Progenitor cell of endocrine pancreas (in vitro differentiated cells): Measurements from ENCODE around the gene PNMA8C. TPM values are rescaled to one million over a fixed set of nuclear protein-coding genes. Genes with fewer than 3 reads are reported as not detected.
"Not testable (repeated sequence)": the region's sequence is repeated elsewhere in the genome, so short reads cannot be mapped to it uniquely, and the experiment has no call there.

Source experiments
- DNase-seq: peaks from one replicate; pipeline ENCODE4 v3.0.0; 2021; ENCODE audit warnings: low spot score; ENCODE audit not compliant: unreplicated experiment
- H3K27ac Mint-ChIP-seq: 2 replicates; pipeline ENCODE4 v1.8.0; 2021; ENCODE audit warnings: mild to moderate bottlenecking, moderate library complexity, mixed read lengths
- H3K27me3 Mint-ChIP-seq: 2 replicates; pipeline ENCODE4 v1.8.0; 2021; ENCODE audit warnings: mixed read lengths
- H3K36me3 Mint-ChIP-seq: 2 replicates; pipeline ENCODE4 v1.8.0; 2022; ENCODE audit warnings: mixed read lengths; ENCODE audit not compliant: insufficient read depth
- H3K4me1 Mint-ChIP-seq: 2 replicates; pipeline ENCODE4 v1.8.0; 2021; ENCODE audit warnings: low read depth, mixed read lengths
- H3K4me3 Mint-ChIP-seq: 2 replicates; pipeline ENCODE4 v1.8.0; 2021; ENCODE audit warnings: low read depth, mild to moderate bottlenecking, moderate library complexity, mixed read lengths
- H3K9me3 Mint-ChIP-seq: 2 replicates; pipeline ENCODE4 v1.8.0; 2021; ENCODE audit warnings: low read depth, mixed read lengths
- CTCF ChIP-seq: fragments of 200-600 bp; sonication (generic); IDR thresholded peaks from one replicate; pipeline ENCODE4 v1.5.0; 2021; ENCODE audit warnings: antibody characterized with exemption, mild to moderate bottlenecking; ENCODE audit not compliant: unreplicated experiment
- total RNA-seq: library from RNA; stranded (reverse); gene quantifications from 2 replicates; pipeline ENCODE4 v1.2.1, GENCODE V29; 2021

Gene PNMA8C
- total RNA-seq, 1 donor from 2014 or later, result 0.19 TPM

DNA sequence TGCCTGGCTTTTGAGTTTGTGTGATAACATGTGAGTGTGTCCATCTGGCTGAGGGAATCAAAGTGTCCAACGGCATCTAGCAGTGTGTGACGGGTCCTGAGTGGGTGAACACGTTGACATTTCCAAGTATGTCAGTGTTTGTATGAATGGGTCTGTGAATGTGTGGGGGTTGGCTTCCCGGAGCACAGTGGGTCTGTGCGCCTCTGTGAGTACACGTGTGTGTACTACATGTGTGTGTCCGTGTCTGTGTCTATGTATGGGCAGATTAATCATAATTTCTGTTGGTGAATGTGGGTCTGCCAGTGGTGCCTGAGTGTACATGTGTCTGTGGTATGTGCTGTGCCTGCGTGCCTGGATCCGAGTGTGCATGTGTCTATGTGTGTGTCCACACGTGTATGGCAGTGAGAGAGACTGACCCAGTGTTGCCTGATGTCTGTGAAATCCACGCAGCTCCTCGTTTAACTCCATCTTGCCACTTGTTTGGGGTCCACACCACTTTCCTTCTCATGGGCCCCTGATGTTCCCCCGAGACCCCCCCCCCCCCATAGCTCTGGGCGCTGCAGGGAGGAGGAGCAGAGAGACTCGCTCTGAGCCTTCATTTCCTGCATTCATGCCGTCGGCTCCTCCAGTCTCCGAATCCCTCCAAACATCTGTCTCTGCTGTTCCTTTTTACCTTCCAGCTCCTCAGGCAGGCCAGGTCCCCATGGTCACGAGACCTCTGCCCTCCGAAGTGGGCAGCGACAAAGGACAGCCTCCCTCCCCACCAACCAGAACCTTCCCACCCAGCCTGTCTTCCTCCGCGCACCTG lies 20.7 kb downstream of the PNMA8C start:
- Mint-ChIP-seq H3K27me3 (no peaks in the 10 kb centered on the region), H3K36me3 (peaks cover 4% of the 10 kb centered on the region), H3K4me3 (peak overlapping the region; percentile 66), H3K4me1 (peaks cover 42% of the 10 kb centered on the region), H3K9me3 (no peaks in the 10 kb centered on the region), H3K27ac (peak overlapping the region; percentile 43)
- no peak for TF ChIP-seq CTCF
- no peak for DNase-seq

DNA sequence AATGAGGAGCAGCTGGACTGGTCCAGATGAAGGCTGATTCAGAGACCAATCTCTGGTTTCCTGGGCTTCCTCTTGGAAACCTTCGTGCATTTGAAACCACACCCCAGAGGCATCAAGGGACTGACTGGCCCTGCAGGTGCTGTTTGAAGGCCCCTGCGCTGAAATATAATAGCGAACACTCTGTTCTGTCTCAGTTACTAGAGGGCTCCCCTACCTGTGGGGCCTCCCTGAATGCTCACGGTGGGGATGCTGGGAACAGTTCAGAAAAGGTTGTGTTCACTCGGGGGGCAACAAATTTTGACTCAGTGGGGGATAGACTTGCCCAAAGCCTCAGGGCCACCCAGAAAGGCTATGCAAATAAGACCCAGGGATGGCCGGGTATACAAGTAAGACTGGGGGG lies 21.8 kb downstream of the PNMA8C start:
- DNase-seq, result no peak

GRCh38 chr19:46404753-46405468 lies 23.8 kb downstream of the PNMA8C start:
- H3K9me3 Mint-ChIP-seq, result no peaks in the 10 kb centered on the region
- H3K27me3 Mint-ChIP-seq, result no peaks in the 10 kb centered on the region
- H3K4me1 Mint-ChIP-seq, result peaks cover 23% of the 10 kb centered on the region
- no peaks in the 10 kb centered on the region for H3K36me3 Mint-ChIP-seq
- no peak for DNase-seq
- peak overlapping the region; percentile 70 for H3K4me3 Mint-ChIP-seq
- peak overlapping the region; percentile 96 for H3K27ac Mint-ChIP-seq
- TF ChIP-seq CTCF, result peak; percentile 47

More for the DNA sequence above, 21.8 kb downstream of the PNMA8C start:
- Mint-ChIP-seq H3K27ac (no peak overlapping the region), H3K27me3 (no peaks in the 10 kb centered on the region), H3K36me3 (peaks cover 4% of the 10 kb centered on the region), H3K4me1 (peaks cover 33% of the 10 kb centered on the region), H3K9me3 (no peaks in the 10 kb centered on the region), H3K4me3 (no peak overlapping the region)
- TF ChIP-seq CTCF, result no peak

GRCh38 chr19:46404055-46404752 lies 24.5 kb downstream of the PNMA8C start:
- peak overlapping the region; percentile 70 for H3K4me3 Mint-ChIP-seq
- no peaks in the 10 kb centered on the region for H3K9me3 Mint-ChIP-seq
- no peaks in the 10 kb centered on the region for H3K27me3 Mint-ChIP-seq
- peak overlapping the region; percentile 96 for H3K27ac Mint-ChIP-seq
- no peaks in the 10 kb centered on the region for H3K36me3 Mint-ChIP-seq
- peak; percentile 42 for TF ChIP-seq CTCF
- peaks cover 23% of the 10 kb centered on the region for H3K4me1 Mint-ChIP-seq
- peak; percentile 49 for DNase-seq

GRCh38 chr19:46402725-46403124 lies 26.0 kb downstream of the PNMA8C start:
- Mint-ChIP-seq H3K4me1 (peaks cover 12% of the 10 kb centered on the region), H3K27me3 (no peaks in the 10 kb centered on the region), H3K4me3 (no peak overlapping the region), H3K36me3 (no peaks in the 10 kb centered on the region), H3K27ac (no peak overlapping the region), H3K9me3 (no peaks in the 10 kb centered on the region)
- no peak for TF ChIP-seq CTCF
- no peak for DNase-seq

- not testable (repeated sequence) for DNase-seq, H3K36me3 Mint-ChIP-seq, H3K9me3 Mint-ChIP-seq, H3K4me3 Mint-ChIP-seq, H3K27ac Mint-ChIP-seq, H3K27me3 Mint-ChIP-seq, H3K4me1 Mint-ChIP-seq
These were observed 30.8 kb downstream of the PNMA8C start for GRCh38 chr19:46397801-46398479.
